Frontal cortex (tissue), 4 donors: ENCODE results near the gene TPRKB. TPM values are rescaled to one million over a fixed set of nuclear protein-coding genes. Genes with fewer than 3 reads are reported as not detected.
"Not testable (repeated sequence)": the region's sequence is repeated elsewhere in the genome, so short reads cannot be mapped to it uniquely, and the experiment has no call there.

Experiments
- DNase-seq, 2 donors: peaks; one replicate each; pipeline ENCODE4 v3.0.0; 2012; ENCODE audit warnings: low spot score in 2 of 2
- FAIRE-seq: peaks from 2 replicates; lab custom pipeline; 2012; peaks lifted over from hg19 to GRCh38; lab: Jason Lieb, UNC
- total RNA-seq: library from RNA; depleted of rRNA; stranded (reverse); fragments of >200 nt; gene quantifications from one replicate; pipeline ENCODE4 v1.2.3, GENCODE V29; 2014
- donor health status: control.
- donor health status: control.
- donor health status: control.

Gene TPRKB
- total RNA-seq, 1 donor from 2014 or later: 43.2 TPM

DNA sequence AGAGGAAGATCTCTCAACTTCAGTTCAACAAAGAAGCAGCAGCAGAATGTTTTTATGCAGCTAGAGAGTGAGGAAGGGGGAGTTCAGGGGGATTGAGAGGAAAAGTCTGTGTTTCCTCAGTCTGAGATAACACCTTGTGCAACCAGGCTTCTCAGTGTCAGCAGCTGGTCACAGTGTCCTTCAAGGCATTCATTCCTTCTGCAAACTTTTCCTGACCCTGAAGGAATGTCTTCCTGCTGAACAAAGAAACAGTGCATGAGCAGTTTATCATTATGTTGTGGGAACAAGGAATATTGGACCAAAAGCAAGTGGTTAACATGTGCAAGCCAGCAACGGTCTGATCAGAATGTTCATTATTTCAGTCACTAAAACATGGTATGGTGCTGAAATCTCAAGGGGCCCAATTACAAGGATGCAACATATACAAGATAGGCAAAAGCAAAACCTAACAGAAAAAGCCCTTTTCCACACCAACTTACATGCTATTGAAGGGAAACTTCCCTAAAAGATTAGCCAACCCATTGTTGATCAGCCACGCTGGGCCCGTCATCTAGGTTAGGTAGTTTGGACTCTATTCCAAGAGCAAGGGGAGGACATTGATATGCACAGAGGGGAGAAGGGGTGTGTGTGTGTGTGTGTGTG lies 34.2 kb downstream of the TPRKB start:
- not testable (repeated sequence) for DNase-seq, FAIRE-seq

DNA sequence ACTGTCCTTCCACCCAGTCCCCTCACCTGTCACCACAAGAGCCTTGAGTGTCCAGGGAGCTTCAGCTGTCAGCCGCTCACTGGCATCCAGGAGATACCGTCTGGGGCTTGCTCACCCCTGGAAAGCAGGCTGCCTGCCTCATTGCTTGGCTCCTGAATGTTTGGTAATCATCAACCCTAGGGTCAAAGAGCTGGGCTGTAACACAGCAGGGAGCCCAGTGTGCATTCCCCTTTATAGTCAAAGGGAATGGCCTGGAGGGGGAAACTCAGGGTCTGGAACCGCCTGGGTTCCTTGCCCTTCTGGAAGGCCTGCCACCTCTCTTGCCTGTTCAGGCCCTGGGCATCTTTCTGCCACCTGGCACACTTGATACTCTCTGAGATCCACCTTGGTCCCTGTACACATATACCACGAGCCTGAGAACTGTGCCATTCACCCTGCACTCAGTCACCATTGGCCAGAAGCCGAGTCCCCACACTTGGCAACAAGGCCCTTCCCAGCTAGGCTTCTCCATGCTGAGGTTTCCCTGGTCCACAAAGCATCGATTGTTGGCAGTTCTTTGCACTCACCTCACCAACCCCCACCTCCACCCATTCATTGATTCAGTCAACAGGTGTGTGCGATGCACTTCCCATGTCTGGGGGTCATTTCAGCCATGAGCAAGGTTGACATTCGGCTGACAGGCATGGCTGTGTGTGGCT lies 35.0 kb downstream of the TPRKB start:
- no peak for FAIRE-seq
- no peak for DNase-seq

DNA sequence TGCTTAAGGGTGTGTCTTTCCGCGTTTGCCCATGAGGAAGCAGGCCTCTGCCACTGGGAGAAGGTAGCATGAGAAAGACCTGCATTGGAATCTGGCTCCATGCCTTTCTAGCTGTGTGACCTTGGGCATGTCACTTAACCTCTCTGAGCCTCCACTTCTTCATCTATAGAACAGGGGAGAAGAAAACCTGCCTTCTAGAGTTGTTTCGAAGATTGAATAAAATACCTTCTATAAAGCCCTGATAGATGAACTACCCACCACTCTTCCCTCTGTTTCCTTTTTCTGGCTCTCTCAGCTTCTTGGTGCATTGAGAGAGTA lies 35.7 kb downstream of the TPRKB start:
- DNase-seq, FAIRE-seq: not testable (repeated sequence)

DNA sequence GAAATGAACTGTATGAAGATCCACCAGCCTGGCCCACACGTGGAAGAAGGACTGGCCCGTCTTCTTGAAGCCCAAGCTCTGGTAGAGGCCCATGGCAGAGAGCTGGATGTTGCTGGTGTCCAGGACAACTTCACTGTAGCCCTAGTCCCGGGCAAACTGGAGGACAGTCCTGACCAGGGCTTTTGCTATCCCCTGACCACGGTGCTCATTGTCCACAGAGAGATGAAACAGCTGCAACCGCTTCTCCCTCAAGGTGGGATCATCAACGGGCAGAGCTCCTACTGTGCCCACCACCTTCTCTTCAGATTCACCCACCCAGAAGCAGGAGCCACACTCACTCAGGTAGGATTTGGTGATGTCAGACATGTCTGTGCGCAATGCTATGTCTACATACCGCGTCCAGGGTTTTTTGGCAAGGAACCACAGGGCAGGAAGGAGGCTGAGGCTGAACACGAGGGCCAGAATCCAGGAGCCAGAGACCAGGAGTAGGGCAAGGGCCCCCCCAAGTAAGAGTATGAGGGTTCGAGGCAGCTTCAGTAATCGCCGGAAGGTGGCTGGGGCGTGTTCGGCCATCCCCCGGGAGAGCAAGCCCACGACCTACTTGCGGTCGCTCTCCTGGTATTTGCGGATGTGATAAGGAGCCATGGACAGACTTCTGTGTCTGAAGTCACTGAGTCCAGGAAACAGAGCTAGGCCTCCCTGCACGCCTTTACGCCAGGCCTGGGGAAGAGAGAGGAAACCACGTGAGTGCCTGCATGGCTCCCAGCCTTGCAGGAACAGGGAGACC lies 36.3 kb downstream of the TPRKB start:
- FAIRE-seq (no peak), DNase-seq (no peak)

DNA sequence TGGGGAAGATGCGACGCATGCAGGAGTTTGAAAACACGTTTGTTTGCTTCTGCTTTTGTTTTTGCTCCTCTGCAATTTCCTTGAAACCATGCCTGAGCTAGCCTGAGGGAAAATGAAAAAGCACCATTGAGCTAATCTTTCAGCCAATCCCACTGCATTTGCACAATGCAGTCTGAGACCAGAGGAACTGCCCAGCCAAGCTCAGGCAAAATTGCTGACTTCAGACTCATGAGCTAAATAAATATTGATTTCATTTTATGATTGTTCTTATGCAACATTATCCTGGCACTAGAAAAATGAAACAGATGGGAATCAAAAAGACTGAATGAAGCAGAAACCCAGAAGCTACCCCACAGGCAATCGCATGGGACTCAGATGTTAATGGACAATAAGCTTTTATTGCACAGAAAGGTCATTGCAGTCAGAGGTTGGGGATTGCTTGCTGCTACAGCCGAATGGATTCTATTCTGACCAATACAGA lies 37.0 kb downstream of the TPRKB start:
- DNase-seq: no peak
- FAIRE-seq: no peak

DNA sequence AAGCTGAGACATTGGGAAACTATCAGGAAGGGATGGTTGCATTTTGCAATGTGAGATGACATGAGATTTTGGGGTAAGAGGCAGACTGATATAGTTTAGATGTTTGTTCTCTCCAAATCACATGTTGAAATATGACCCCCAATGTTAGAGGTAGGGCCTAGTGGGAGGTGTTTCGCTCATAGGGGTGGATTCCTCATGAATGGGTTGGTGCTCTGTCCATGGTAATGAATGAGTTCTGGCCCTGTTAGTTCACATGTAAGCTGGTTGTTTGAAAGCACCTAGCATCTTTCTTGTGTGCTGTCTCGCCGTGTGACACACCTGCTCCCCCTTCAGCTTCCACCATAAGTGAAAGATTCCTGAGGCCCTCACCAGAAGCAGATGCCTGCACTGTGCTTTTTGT lies 37.7 kb downstream of the TPRKB start:
- FAIRE-seq: no peak
- DNase-seq: no peak

DNA sequence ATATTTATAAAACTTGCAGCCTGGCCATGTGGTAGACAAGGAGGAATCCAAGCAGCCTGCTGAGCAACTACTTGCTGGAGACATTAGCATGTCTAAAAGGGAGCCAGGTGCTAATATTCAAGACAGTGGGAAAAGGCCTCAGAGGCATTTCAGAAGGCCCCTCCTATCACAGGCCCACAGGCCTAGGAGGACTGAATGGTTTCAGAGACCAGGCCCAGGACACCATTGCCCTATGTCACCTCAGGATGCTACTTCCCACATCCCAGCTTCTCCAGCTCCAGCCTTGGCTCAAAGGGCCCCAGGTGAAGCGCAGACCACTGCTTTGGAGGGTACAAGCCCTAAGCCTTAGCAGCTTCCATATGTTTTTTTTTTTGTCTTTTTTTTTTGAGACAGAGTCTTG lies 39.0 kb downstream of the TPRKB start:
- FAIRE-seq: no peak
- no peak for DNase-seq

DNA sequence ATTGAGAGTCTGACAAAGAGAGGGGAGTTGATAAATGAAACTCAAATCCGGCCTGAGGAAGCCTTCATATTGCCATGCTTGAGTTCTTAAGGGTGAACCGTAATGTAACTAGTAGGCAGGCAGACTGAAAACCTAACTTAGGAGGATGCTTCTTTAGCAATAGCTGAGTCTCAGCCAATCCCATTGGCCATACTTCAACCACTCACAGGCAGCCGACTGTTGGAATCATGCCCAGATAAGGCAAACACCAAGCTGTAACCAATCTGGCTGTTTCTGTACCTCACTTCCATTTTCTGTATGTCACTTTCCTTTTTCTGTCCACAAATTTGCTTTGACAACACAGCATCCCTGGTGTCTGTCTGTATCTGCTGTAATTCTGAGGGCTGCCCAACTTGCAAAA lies 39.5 kb downstream of the TPRKB start:
- FAIRE-seq: no peak
- no peak for DNase-seq

DNA sequence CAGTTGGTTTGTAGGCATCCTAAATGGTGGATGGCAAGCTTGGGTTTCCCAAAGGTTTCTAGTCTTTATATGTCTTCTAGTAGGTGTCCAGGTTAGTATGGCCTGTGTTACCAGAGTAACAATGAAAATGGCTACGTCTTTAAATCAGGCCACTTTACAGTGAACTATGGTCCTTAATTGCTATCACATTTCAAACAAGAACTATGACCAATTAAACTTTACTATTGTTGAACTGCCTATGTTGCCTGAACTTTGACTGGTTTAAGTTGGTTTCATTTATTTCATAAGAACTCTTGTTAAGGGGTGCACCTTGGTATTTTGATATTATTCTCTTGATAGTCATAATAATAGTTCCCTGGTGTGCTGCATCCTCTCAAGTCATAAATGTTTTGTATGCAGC lies 40.2 kb downstream of the TPRKB start:
- not testable (repeated sequence) for DNase-seq, FAIRE-seq

DNA sequence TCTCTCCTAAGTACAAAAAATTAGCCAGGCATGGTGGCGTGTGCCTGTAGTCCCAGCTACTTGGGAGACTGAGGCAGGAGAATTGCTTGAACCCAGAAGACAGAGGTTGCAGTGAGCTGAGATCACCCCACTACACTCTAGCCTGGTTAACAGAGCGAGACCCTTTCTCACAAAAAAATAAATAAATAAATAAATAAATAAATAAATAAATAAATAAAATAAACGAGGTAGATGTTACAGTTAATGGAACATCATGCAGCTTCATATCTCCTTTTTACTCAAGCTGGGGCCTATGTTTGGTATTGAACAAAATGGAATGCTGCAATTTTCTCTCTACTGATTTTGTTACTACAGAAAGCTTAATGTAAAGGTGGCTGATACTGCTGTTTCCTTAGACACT lies 40.6 kb downstream of the TPRKB start:
- not testable (repeated sequence) for FAIRE-seq

DNA sequence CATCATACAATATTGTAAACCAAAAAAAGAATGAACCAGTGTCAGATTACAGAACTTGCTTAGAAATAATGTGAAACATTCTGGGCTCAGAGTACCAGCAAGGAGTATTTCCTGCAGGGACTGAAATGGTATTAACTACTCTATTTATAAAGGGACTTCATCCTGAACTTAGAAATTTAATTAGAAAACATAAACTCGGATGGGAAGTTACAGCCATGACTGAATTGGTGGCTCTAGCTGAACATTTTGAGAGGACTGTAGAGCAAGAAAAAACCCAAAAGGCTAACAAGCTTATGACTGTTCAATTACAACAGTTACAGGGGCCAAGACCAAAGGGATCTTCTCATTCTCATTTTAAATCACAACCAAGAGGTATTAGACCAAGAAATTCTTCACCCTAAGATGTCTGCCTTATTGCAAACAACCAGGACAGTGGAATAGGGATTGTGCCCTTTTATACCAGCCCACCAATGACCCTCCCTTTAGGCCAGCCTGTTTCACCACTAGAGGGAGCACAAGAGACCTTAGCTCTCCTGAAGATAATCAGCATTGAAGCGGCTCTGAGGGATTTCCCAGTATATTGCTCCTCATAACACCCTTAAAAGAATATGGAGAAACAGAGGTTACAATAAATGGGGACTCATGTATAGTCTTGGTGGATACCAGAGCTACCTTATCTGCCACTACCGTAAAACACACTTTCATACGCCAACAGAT lies 46.6 kb downstream of the TPRKB start:
- FAIRE-seq, DNase-seq: not testable (repeated sequence)

More for the DNA sequence above, 40.6 kb downstream of the TPRKB start:
- not testable (repeated sequence) for DNase-seq

DNA sequence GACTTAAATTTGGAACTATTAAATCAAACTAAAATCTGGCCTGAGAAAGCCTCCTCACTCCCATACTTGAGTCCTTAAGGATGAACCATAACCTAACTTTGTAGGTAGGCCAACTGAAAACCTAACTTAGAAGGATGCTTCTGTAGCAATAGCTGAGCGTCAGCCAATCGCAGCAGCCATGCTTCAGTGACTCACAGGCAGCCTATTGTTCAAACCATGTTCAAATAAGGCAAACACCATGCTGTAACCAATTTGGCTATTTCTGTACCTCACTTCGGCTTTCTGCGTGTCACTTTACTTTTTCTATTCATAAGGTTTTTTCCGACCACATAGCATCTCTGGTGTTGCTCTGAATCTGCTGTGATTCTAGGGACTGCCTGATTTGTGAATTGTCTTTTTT lies 48.7 kb downstream of the TPRKB start:
- not testable (repeated sequence) for FAIRE-seq, DNase-seq

DNA sequence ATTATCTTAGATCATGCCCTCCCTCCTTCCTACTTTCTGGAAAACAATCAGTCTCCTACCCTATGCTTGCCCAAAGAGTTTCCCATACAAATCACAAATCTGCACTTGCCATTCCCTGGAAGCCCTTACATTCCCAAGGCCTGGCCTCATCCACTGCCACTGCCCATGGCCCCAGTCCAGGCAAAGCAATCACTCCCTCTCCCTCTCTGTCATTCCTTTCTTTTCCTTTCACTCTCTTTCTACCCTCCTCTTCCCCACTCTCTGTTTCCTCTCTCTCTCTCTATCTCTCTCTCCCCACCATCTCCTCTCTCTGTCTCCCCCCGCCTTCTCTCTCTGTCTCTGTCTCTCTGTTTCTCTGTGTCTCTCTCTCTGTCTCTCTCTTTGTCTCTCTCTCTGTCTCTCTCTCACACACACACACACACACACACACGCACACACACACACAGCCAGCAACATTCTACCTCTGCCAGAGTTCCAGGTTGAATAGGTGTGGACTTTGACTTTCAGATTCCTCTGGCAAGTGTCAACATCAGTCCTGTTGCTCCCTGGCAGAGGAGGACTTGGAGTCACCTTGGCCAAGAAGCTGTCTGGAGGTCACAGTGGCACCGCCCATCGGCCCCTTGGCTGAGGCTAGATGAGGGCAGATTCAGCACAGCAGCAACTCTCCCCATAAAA lies 51.2 kb downstream of the TPRKB start:
- FAIRE-seq: no peak

DNA sequence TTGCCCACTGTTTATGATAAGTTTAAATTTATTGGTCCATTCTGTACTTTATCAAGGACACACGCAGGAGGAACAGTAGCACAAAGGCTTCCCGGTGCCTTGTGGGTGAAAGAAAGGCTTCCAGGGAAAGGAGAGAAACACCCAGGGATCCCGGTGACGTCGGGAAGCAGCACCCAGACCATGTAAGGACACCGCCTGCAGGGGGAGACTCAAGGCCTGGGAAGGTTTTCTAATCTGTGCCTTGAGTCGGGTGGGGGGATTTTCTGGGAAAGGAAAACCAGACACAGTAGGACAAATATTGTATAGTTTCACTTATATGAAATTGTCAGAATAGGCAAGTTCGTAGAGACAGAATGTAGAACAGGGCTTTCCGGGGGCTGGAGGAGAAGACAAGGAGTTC lies 52.2 kb downstream of the TPRKB start:
- not testable (repeated sequence) for FAIRE-seq, DNase-seq

More for the DNA sequence above, 51.2 kb downstream of the TPRKB start:
- DNase-seq: no peak

DNA sequence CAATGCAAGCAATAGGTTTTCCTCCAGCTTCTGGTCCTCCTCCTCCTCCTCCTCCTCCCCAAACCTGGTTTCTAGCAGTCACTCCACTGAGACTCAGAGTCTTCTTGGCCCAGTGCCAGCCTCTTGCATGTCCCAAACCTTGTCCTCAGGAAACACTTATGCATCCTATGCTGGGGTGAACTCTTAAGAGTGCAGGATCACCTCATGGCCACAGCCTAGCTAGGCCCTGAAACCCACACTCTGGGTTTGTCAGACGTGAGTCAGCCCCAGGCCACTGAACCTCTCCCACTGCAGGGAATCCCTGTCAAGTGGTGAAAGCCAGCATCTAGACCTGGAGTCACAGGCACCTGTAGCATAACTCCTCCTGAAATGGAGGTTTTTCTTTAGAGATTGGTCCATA lies 52.8 kb downstream of the TPRKB start:
- FAIRE-seq, DNase-seq: not testable (repeated sequence)

DNA sequence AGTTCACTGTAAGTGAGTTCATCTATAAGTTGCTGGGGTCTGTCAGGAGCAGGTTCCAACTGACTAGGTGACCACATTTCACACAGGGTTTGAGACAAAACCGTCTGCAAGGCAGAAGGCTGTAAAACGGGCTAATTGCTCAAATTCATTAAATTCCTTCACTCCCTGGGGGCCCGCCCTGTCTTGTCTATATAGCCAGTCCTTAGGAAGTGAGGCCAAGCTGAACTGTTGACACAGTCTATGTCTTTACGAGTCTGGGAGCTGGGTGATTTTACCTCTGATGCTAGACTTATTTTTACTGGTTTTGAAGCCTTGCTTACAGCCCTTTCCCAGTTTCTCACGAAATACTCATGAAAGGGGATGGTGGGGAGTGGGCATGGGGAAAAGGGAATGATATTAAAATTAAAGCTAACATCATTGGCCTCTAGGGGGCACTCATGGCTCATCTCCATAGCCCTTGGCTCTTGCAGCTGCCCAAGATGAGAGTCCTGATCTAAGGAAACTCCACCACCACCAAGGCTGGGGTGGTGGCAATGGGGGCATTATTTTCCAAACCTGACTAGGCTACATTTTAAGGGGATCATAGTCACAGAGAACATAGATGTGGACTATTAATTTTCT lies 57.1 kb downstream of the TPRKB start:
- not testable (repeated sequence) for DNase-seq, FAIRE-seq
